Renal cortical epithelial cell (primary cell): ENCODE data around the gene SMC4. TPM values are rescaled to one million over a fixed set of nuclear protein-coding genes. Genes with fewer than 3 reads are reported as not detected.
"Not testable (repeated sequence)": the region's sequence is repeated elsewhere in the genome, so short reads cannot be mapped to it uniquely, and the experiment has no call there.

Source experiments
- DNase-seq: peaks from one replicate; pipeline ENCODE4 v3.0.0-alpha.2; 2011; ENCODE audit warnings: low read depth
- total RNA-seq: library from RNA; depleted of rRNA; stranded (reverse); fragments of >200 nt; gene quantifications from 2 replicates; pipeline ENCODE4 v1.2.3, GENCODE V29; 2014

The SMC4 gene
- total RNA-seq, 1 donor from 2014 or later: 32.3 TPM

- no peak for DNase-seq
Observed at GRCh38 chr3:160445854-160446253, 46.4 kb downstream of the SMC4 start.

- DNase-seq: no peak
Observed at GRCh38 chr3:160446522-160447056, 47.1 kb downstream of the SMC4 start.

GRCh38 chr3:160447544-160447943 is 48.1 kb downstream of the SMC4 start:
- peak; percentile 27 for DNase-seq

GRCh38 chr3:160448845-160449635 is 49.6 kb downstream of the SMC4 start:
- peak; percentile 49 for DNase-seq

GRCh38 chr3:160449636-160450598 is 50.5 kb downstream of the SMC4 start, which contains the start of gene TRIM59:
Gene TRIM59, minus strand, starts transcription at chr3:160449786. Its CDS starts 10,603 bp downstream, at chr3:160439183.
- peak; percentile 96 for DNase-seq

- DNase-seq: peak; percentile 88
Observed at GRCh38 chr3:160450846-160451245, 51.4 kb downstream of the SMC4 start.

- DNase-seq: no peak
Observed at GRCh38 chr3:160451602-160452001, 52.2 kb downstream of the SMC4 start.

GRCh38 chr3:160452251-160452650 is 52.8 kb downstream of the SMC4 start:
- not testable (repeated sequence) for DNase-seq

GRCh38 chr3:160454995-160455394 is 55.5 kb downstream of the SMC4 start:
- DNase-seq: no peak

GRCh38 chr3:160455846-160456245 is 56.4 kb downstream of the SMC4 start:
- DNase-seq: no peak

- no peak for DNase-seq
Observed at GRCh38 chr3:160458151-160458550, 58.7 kb downstream of the SMC4 start.

- DNase-seq: no peak
Observed at GRCh38 chr3:160459450-160459970, 60.1 kb downstream of the SMC4 start.

GRCh38 chr3:160460033-160460432 is 60.6 kb downstream of the SMC4 start:
- DNase-seq: no peak

- DNase-seq: no peak
Observed at GRCh38 chr3:160464321-160464720, 64.9 kb downstream of the SMC4 start.

GRCh38 chr3:160464971-160465370 is 65.5 kb downstream of the SMC4 start:
- no peak for DNase-seq

- DNase-seq: no peak
Observed at GRCh38 chr3:160470181-160470580, 70.7 kb downstream of the SMC4 start.

GRCh38 chr3:160471892-160472291 is 72.4 kb downstream of the SMC4 start:
- DNase-seq: no peak

- peak; percentile 70 for DNase-seq
Observed at GRCh38 chr3:160472344-160472743, 72.9 kb downstream of the SMC4 start.

- DNase-seq: peak; percentile 75
Observed at GRCh38 chr3:160473221-160473620, 73.8 kb downstream of the SMC4 start.

- DNase-seq: peak; percentile 22
Observed at GRCh38 chr3:160473978-160474377, 74.5 kb downstream of the SMC4 start.

- peak; percentile 26 for DNase-seq
Observed at GRCh38 chr3:160474416-160474838, 75.0 kb downstream of the SMC4 start.

GRCh38 chr3:160475153-160475552 is 75.7 kb downstream of the SMC4 start:
- DNase-seq: no peak
